Effector CD8-positive, alpha-beta T cell (primary cell): ENCODE results near the gene CDC42BPA.
"Not testable (repeated sequence)": the region's sequence is repeated elsewhere in the genome, so short reads cannot be mapped to it uniquely, and the experiment has no call there.

Experiments
- DNase-seq: peaks from one replicate; lab custom pipeline; 2025; lab: John Stamatoyannopoulos, UW
- total RNA-seq, 4 experiments: gene quantifications; one replicate each; lab custom pipeline; 2026; lab: John Stamatoyannopoulos, UW

The CDC42BPA gene
- total RNA-seq: 0 to 2.3 (median 0.91) reads per million in 4 experiments

- no peak for DNase-seq
Measured at GRCh38 chr1:227318016-227318852, at the start of gene CDC42BPA. CDC42BPA (minus strand) TSS chr1:227318492; CDS start chr1:227317182, 1,310 bp downstream.

GRCh38 chr1:227368009-227368408 lies 49.7 kb upstream of the CDC42BPA start:
- no peak for DNase-seq

- no peak for DNase-seq
Measured at GRCh38 chr1:227365473-227366431, 47.5 kb upstream of the CDC42BPA start.

GRCh38 chr1:227364657-227365056 lies 46.4 kb upstream of the CDC42BPA start:
- DNase-seq: no peak

- no peak for DNase-seq
Measured at GRCh38 chr1:227363825-227364224, 45.5 kb upstream of the CDC42BPA start.

GRCh38 chr1:227362039-227362438 lies 43.7 kb upstream of the CDC42BPA start:
- DNase-seq: no peak

- no peak for DNase-seq
Measured at GRCh38 chr1:227357927-227358302, 39.6 kb upstream of the CDC42BPA start.

GRCh38 chr1:227357171-227357926 lies 39.1 kb upstream of the CDC42BPA start:
- DNase-seq: no peak

- DNase-seq: no peak
Measured at GRCh38 chr1:227356620-227357146, 38.4 kb upstream of the CDC42BPA start.

GRCh38 chr1:227355542-227356245 lies 37.4 kb upstream of the CDC42BPA start:
- no peak for DNase-seq

GRCh38 chr1:227353186-227353585 lies 34.9 kb upstream of the CDC42BPA start:
- DNase-seq: no peak

GRCh38 chr1:227352164-227352563 lies 33.9 kb upstream of the CDC42BPA start:
- DNase-seq: not testable (repeated sequence)

GRCh38 chr1:227351443-227351842 lies 33.2 kb upstream of the CDC42BPA start:
- no peak for DNase-seq

GRCh38 chr1:227349967-227350366 lies 31.7 kb upstream of the CDC42BPA start:
- DNase-seq: no peak

GRCh38 chr1:227343727-227344551 lies 25.6 kb upstream of the CDC42BPA start:
- DNase-seq: no peak

- no peak for DNase-seq
Measured at GRCh38 chr1:227343206-227343605, 24.9 kb upstream of the CDC42BPA start.

- DNase-seq: no peak
Measured at GRCh38 chr1:227342075-227342829, 24.0 kb upstream of the CDC42BPA start.

GRCh38 chr1:227336136-227336535 lies 17.8 kb upstream of the CDC42BPA start:
- not testable (repeated sequence) for DNase-seq
